H1 (cell line): ENCODE results near the gene PBX3. TPM values are rescaled to one million over a fixed set of nuclear protein-coding genes. Genes with fewer than 3 reads are reported as not detected.

Source experiments
- CTCF ChIA-PET: fragments of 300-600 bp; sonication (Branson Sonifier 250); formaldehyde crosslinking; loops from one replicate; lab custom pipeline; 2021; ENCODE audit not compliant: partially characterized antibody; lab: Charles Lee
- POLR2A ChIA-PET: fragments of 300-600 bp; sonication (Branson Sonifier 250); formaldehyde crosslinking; loops from one replicate; lab custom pipeline; 2021; ENCODE audit warnings: inconsistent platforms; ENCODE audit not compliant: partially characterized antibody; lab: Charles Lee
- DNase-seq, 2 experiments: peaks; one replicate each; pipeline versions ENCODE4 v3.0.0 to v3.0.0-alpha.2; 2010 to 2022; ENCODE audit warnings: low spot score in 2 of 2, low read depth in 1 of 2, mixed read lengths in 1 of 2
- FAIRE-seq: peaks from 2 replicates; lab custom pipeline; 2011; peaks lifted over from hg19 to GRCh38; lab: Jason Lieb, UNC
- H2AFZ ChIP-seq: 2 replicates; pipeline ENCODE4 v1.8.1; 2012; ENCODE audit warnings: low read length, inconsistent platforms
- H2AK5ac ChIP-seq: 2 replicates; pipeline ENCODE4 v1.6.1; 2013; ENCODE audit warnings: low read depth, low read length
- H2BK120ac ChIP-seq: replicated peaks from 2 replicates; pipeline ENCODE3; 2013; ENCODE audit warnings: low read depth, low read length, inconsistent platforms
- H2BK12ac ChIP-seq: 2 replicates; pipeline ENCODE4 v1.6.1; 2013; ENCODE audit warnings: low read depth, low read length
- H2BK15ac ChIP-seq: 2 replicates; pipeline ENCODE4 v1.6.1; 2013; ENCODE audit warnings: low read length
- H2BK20ac ChIP-seq: 2 replicates; pipeline ENCODE4 v1.6.1; 2013; ENCODE audit warnings: low read length
- H2BK5ac ChIP-seq: 2 replicates; pipeline ENCODE4 v1.6.1; 2013; ENCODE audit warnings: low read depth, low read length
- H3K14ac ChIP-seq: 2 replicates; pipeline ENCODE4 v1.6.1; 2013; ENCODE audit warnings: inconsistent platforms; ENCODE audit not compliant: insufficient read length
- H3K18ac ChIP-seq: 2 replicates; pipeline ENCODE4 v1.6.1; 2013; ENCODE audit warnings: low read length; ENCODE audit errors: extremely low read depth
- H3K23ac ChIP-seq: 2 replicates; pipeline ENCODE4 v1.6.1; 2013; ENCODE audit warnings: inconsistent platforms; ENCODE audit not compliant: insufficient read length
- H3K23me2 ChIP-seq: 2 replicates; pipeline ENCODE4 v1.6.1; 2013; ENCODE audit warnings: low read depth, low read length
- H3K27ac ChIP-seq: 2 replicates; pipeline ENCODE4 v1.6.1; 2011; ENCODE audit warnings: low read depth, low read length, inconsistent platforms
- H3K27me3 ChIP-seq, 4 experiments: replicated peaks in 1 of 4; 1 replicate in 1 of 4; 2 replicates in 3 of 4; pipeline versions ENCODE4 v1.6.1 to v1.8.1; 2011 to 2013; ENCODE audit warnings: low read length in 3 of 4, mild to moderate bottlenecking in 3 of 4, inconsistent platforms in 2 of 4, mixed read lengths in 2 of 4, moderate library complexity in 1 of 4; ENCODE audit not compliant: control insufficient read depth in 3 of 4, insufficient read depth in 3 of 4; ENCODE audit errors: extremely low read depth in 1 of 4
- H3K36me3 ChIP-seq, 4 experiments: 2 replicates each; pipeline versions ENCODE4 v1.6.1 to v1.8.1; 2011 to 2013; ENCODE audit warnings: mild to moderate bottlenecking in 4 of 4, low read length in 3 of 4, moderate library complexity in 2 of 4, control low read depth in 1 of 4, inconsistent platforms in 1 of 4; ENCODE audit not compliant: insufficient read depth in 4 of 4, control insufficient read depth in 2 of 4
- H3K4ac ChIP-seq: replicated peaks from 2 replicates; pipeline ENCODE3; 2013; ENCODE audit warnings: low read length, low read depth, mixed read lengths, inconsistent platforms; ENCODE audit not compliant: insufficient read length
- H3K4me1 ChIP-seq, 4 experiments: replicated peaks in 1 of 4; 1 replicate in 1 of 4; 2 replicates in 3 of 4; pipeline versions ENCODE4 v1.6.1 to v1.8.1; 2011 to 2013; ENCODE audit warnings: low read length in 3 of 4, inconsistent platforms in 2 of 4, mixed read lengths in 1 of 4; ENCODE audit not compliant: insufficient read depth in 4 of 4, control insufficient read depth in 3 of 4
- H3K4me2 ChIP-seq, 2 experiments: 2 replicates each; pipeline versions ENCODE4 v1.6.1 to v1.8.1; 2011 to 2013; ENCODE audit warnings: low read depth in 2 of 2, low read length in 2 of 2, control low read depth in 1 of 2, inconsistent platforms in 1 of 2, mild to moderate bottlenecking in 1 of 2; ENCODE audit not compliant: insufficient read depth in 1 of 2
- H3K4me3 ChIP-seq, 4 experiments: fragments of 200-600, 300-600 bp in 1 of 4; sonication (generic), shearing (Covaris generic), sonication (Bioruptor Twin) in 1 of 4; 2 replicates each; pipeline versions ENCODE4 v1.5.1 to v1.8.1; 2011 to 2016; ENCODE audit warnings: low read length in 4 of 4, low read depth in 3 of 4, control low read depth in 2 of 4, inconsistent platforms in 2 of 4, mild to moderate bottlenecking in 2 of 4, mixed read lengths in 1 of 4, moderate library complexity in 1 of 4; ENCODE audit not compliant: insufficient read depth in 2 of 4; ENCODE audit errors: extremely low read depth in 1 of 4
- H3K56ac ChIP-seq: replicated peaks from 2 replicates; pipeline ENCODE3; 2013; ENCODE audit warnings: low read depth, mild to moderate bottlenecking, mixed read lengths, low read length, inconsistent platforms; ENCODE audit not compliant: insufficient read length
- H3K79me1 ChIP-seq: 2 replicates; pipeline ENCODE4 v1.6.1; 2013; ENCODE audit warnings: low read depth, low read length, control low read depth
- H3K79me2 ChIP-seq, 2 experiments: 2 replicates each; pipeline versions ENCODE4 v1.6.1 to v1.8.1; 2012 to 2013; ENCODE audit warnings: low read length in 2 of 2, mild to moderate bottlenecking in 2 of 2, inconsistent platforms in 1 of 2; ENCODE audit not compliant: insufficient read depth in 2 of 2, control insufficient read depth in 1 of 2
- H3K9ac ChIP-seq, 4 experiments: replicated peaks in 1 of 4; 1 replicate in 1 of 4; 2 replicates in 3 of 4; pipeline versions ENCODE4 v1.6.1 to v1.8.1; 2011 to 2013; ENCODE audit warnings: low read depth in 3 of 4, low read length in 3 of 4, control low read depth in 2 of 4, mild to moderate bottlenecking in 2 of 4, moderate library complexity in 2 of 4, inconsistent platforms in 1 of 4; ENCODE audit errors: extremely low read depth in 1 of 4
- H3K9me3 ChIP-seq, 2 experiments: 2 replicates each; pipeline versions ENCODE4 v1.6.1 to v1.8.1; 2012 to 2013; ENCODE audit warnings: mild to moderate bottlenecking in 2 of 2, moderate library complexity in 2 of 2, control low read depth in 1 of 2, inconsistent platforms in 1 of 2, low read depth in 1 of 2, low read length in 1 of 2, mixed read lengths in 1 of 2; ENCODE audit not compliant: insufficient read depth in 2 of 2
- H4K20me1 ChIP-seq, 2 experiments: replicated peaks in 1 of 2; 2 replicates each; pipeline versions ENCODE3 to v1.8.1; 2011 to 2013; ENCODE audit warnings: inconsistent platforms in 2 of 2, low read length in 2 of 2, mild to moderate bottlenecking in 1 of 2; ENCODE audit not compliant: insufficient read depth in 2 of 2, control insufficient read depth in 1 of 2
- H4K5ac ChIP-seq: 2 replicates; pipeline ENCODE4 v1.6.1; 2013; ENCODE audit warnings: low read length, low read depth, mixed read lengths, inconsistent platforms; ENCODE audit not compliant: insufficient read length
- H4K8ac ChIP-seq: 2 replicates; pipeline ENCODE4 v1.8.0; 2013; ENCODE audit warnings: mild to moderate bottlenecking, moderate library complexity, low read length, inconsistent platforms; ENCODE audit not compliant: insufficient read depth; ENCODE audit errors: extremely low read depth
- H4K91ac ChIP-seq: replicated peaks from 2 replicates; pipeline ENCODE3; 2013; ENCODE audit warnings: low read length, mixed read lengths, inconsistent platforms; ENCODE audit not compliant: insufficient read length
- CTBP2 ChIP-seq: IDR thresholded peaks from 2 replicates; pipeline ENCODE4 v1.7.0; 2011; ENCODE audit warnings: borderline replicate concordance, mild to moderate bottlenecking, moderate library complexity, mixed read lengths, low read length; ENCODE audit not compliant: insufficient read depth, insufficient read length
- EP300 ChIP-seq, 2 experiments: IDR thresholded peaks; 1 replicate in 1 of 2; 2 replicates in 1 of 2; pipeline ENCODE4 v1.6.1; 2011 to 2012; ENCODE audit warnings: low read depth in 2 of 2, low read length in 2 of 2, mild to moderate bottlenecking in 2 of 2, borderline replicate concordance in 1 of 2, inconsistent platforms in 1 of 2, moderate library complexity in 1 of 2
- PHF8 ChIP-seq: fragments of 200-600 bp; sonication (generic); conservative IDR thresholded peaks from 2 replicates; pipeline ENCODE4 v1.7.1; 2012; ENCODE audit warnings: low read depth, mild to moderate bottlenecking, inconsistent platforms, low read length, moderate library complexity
- RAD21 ChIP-seq, 2 experiments: IDR thresholded peaks in 1 of 2; conservative IDR thresholded peaks in 1 of 2; 2 replicates each; pipeline ENCODE4 v1.6.1; 2011; ENCODE audit warnings: low read depth in 2 of 2, low read length in 2 of 2, improper control_type of control experiment in 1 of 2, inconsistent platforms in 1 of 2, mild to moderate bottlenecking in 1 of 2, moderate library complexity in 1 of 2
- SIN3A ChIP-seq, 2 experiments: IDR thresholded peaks in 1 of 2; conservative IDR thresholded peaks in 1 of 2; 2 replicates each; pipeline ENCODE4 v1.6.1; 2011 to 2012; ENCODE audit warnings: low read length in 2 of 2, improper control_type of control experiment in 1 of 2, low read depth in 1 of 2, mild to moderate bottlenecking in 1 of 2
- SUZ12 ChIP-seq: fragments of 200-600 bp; sonication (generic); IDR thresholded peaks from 2 replicates; pipeline ENCODE4 v1.6.1; 2012; ENCODE audit warnings: mild to moderate bottlenecking, inconsistent platforms, low read length, moderate library complexity, mixed read lengths
- WGBS, 2 experiments: shearing (Covaris generic) in 1 of 2; methylation state at CpG; one replicate each; pipeline versions ENCODE4 v1.1.6 to v1.1.7; 2013 to 2015; ENCODE audit warnings: low lambda C conversion rate in 2 of 2, mixed read lengths in 2 of 2, inconsistent platforms in 1 of 2, low coverage in 1 of 2, missing lambda C conversion rate in 1 of 2; ENCODE audit not compliant: insufficient replicate concordance in 2 of 2, insufficient coverage in 1 of 2, insufficient read length in 1 of 2; ENCODE audit errors: extremely low coverage in 1 of 2, missing lambda C conversion rate in 1 of 2; 5-methylcytosine and 5-hydroxymethylcytosine counted together
- polyA plus RNA-seq, 7 experiments: library from polyadenylated mRNA; depleted of rRNA in 3 of 7; stranded (reverse) in 5 of 7; unstranded in 2 of 7; fragments of >200 nt in 5 of 7; fragments of 200-250 nt in 2 of 7; gene quantifications; 1 replicate in 5 of 7; 2 replicates in 1 of 7; 4 replicates in 1 of 7; pipeline versions ENCODE4 v1.2.1 to v1.2.3, GENCODE V29; 2011 to 2013; ENCODE audit warnings: missing spikeins in 2 of 7, mixed read lengths in 2 of 7
- total RNA-seq: library from RNA; stranded (reverse); fragmentation: NEBNext Ultra II Directional; extraction: Animal tissue kit (Norgen Biotek cat#: 25700); gene quantifications from 2 replicates; pipeline ENCODE4 v1.2.1, GENCODE V29; 2021
- TF ChIP-seq, protein P1 (sequence below), 3 experiments: IDR thresholded peaks; 1 replicate in 2 of 3; 2 replicates in 1 of 3; pipeline versions ENCODE4 v1.5.1 to v1.6.1; 2011; ENCODE audit warnings: low read length in 3 of 3, mild to moderate bottlenecking in 3 of 3, inconsistent platforms in 2 of 3, low read depth in 1 of 3, moderate library complexity in 1 of 3; ENCODE audit not compliant: insufficient read depth in 1 of 3; ENCODE audit errors: control extremely low read depth in 1 of 3

The PBX3 gene
- total and polyA plus RNA-seq, 2 of the 8 experiments (the other 6 are each of a cell fraction or from before 2014, with no cell fraction given), result 22.7 to 44.3 TPM

DNA sequence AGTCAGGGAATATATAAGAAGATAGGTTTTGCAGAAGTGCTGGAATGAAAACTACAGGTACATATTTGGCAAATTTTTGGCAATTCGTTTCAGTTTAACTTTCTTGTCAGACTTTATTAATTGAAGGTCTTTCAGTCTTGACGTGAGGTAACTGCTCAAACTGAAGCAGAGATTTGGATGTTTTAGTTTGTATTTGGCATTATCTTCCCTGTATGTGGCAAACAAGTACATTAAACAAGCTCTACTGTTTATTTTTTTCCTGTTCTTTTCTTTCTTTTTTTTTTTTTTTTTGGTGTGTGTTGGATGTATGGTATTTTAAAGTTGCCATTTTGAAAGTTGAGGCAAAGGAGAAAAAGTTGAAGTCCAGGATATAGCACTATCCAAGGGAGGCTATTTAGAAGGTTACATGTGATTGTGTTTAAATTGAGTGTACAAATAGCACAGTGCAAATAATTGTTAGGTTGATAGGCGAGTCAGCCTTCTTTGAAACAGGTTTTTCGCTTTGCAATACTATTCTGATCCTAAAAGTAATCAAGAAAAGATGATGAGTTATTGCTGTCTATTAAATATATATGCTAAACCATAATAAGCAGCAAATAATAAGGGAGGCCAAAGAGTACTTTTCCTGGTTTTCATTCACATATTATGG lies 2.2 kb downstream of the PBX3 start:
- POLR2A ChIA-PET, result interaction anchor here (1.7 to 2.1 kb wide), 2 partner anchors 10 to 14 kb away, joined by 5 to 7 read pairs; no protein-coding TSS in a partner anchor
- DNase-seq, result no peak
- CTCF ChIA-PET, result interaction anchor here (0.8 kb wide), 1 partner anchor 342 kb away, joined by 4 read pairs; no protein-coding TSS in a partner anchor
- TF ChIP-seq CTBP2, result no peak
- no peak for TF ChIP-seq EP300 (IDR thresholded peaks at IDR 0.05; ENCODE audit: borderline replicate concordance in 1 of 2, low read depth in 2 of 2, low read length in 2 of 2)
- TF ChIP-seq PHF8, result no peak
- TF ChIP-seq RAD21 (IDR thresholded peaks at IDR 0.05 in 1 of 2, conservative IDR thresholded peaks at IDR 0.05 in 1 of 2; ENCODE audit: low read depth in 2 of 2, low read length in 2 of 2), result no peak
- no peak for TF ChIP-seq SUZ12
- TF ChIP-seq, protein P1, sequence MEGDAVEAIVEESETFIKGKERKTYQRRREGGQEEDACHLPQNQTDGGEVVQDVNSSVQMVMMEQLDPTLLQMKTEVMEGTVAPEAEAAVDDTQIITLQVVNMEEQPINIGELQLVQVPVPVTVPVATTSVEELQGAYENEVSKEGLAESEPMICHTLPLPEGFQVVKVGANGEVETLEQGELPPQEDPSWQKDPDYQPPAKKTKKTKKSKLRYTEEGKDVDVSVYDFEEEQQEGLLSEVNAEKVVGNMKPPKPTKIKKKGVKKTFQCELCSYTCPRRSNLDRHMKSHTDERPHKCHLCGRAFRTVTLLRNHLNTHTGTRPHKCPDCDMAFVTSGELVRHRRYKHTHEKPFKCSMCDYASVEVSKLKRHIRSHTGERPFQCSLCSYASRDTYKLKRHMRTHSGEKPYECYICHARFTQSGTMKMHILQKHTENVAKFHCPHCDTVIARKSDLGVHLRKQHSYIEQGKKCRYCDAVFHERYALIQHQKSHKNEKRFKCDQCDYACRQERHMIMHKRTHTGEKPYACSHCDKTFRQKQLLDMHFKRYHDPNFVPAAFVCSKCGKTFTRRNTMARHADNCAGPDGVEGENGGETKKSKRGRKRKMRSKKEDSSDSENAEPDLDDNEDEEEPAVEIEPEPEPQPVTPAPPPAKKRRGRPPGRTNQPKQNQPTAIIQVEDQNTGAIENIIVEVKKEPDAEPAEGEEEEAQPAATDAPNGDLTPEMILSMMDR (IDR thresholded peaks at IDR 0.05; ENCODE audit: control extremely low read depth in 1 of 3, insufficient read depth in 1 of 3, low read depth in 1 of 3, low read length in 3 of 3), result no peak
- TF ChIP-seq SIN3A (conservative IDR thresholded peaks at IDR 0.05 in 1 of 2, IDR thresholded peaks at IDR 0.05 in 1 of 2; ENCODE audit: low read depth in 1 of 2, low read length in 2 of 2), result no peak

More for the DNA sequence above, 2.2 kb downstream of the PBX3 start:
- no peak overlapping the region for H2BK5ac ChIP-seq
- H3K79me2 ChIP-seq, result peaks cover 0 to 62% of the 10 kb centered on the region in 2 experiments; a peak in 2 of 4 replicates
- 63% methylated on average over 4 of the region's 4 CpGs; no CpG with 5 or more reads in 1 of the 2 experiments for whole genome bisulfite sequencing, 2 experiments
- H3K9ac ChIP-seq, result no peak overlapping the region
- peaks cover 0 to 38% (median 1%) of the 10 kb centered on the region in 4 experiments; a peak in 1 of 8 replicates for H3K36me3 ChIP-seq
- no peak for FAIRE-seq
- H3K14ac ChIP-seq, result no peak overlapping the region
- H3K4me1 ChIP-seq, result peaks cover 4 to 26% (median 10%) of the 10 kb centered on the region in 4 experiments; a peak in 4 of 7 replicates
- peak overlapping the region; percentile 88 to 92 for H3K4me2 ChIP-seq
- H3K79me1 ChIP-seq, result no peaks in the 10 kb centered on the region
- H3K27ac ChIP-seq, result no peak overlapping the region
- no peak overlapping the region for H2BK20ac ChIP-seq
- H3K4me3 ChIP-seq, result peak overlapping the region; percentile 82 to 99 (median 86)
- no peak overlapping the region for H2BK12ac ChIP-seq
- no peak overlapping the region for H3K23ac ChIP-seq
- no peak overlapping the region for H4K8ac ChIP-seq
- H2AK5ac ChIP-seq, result no peak overlapping the region
- peaks cover 15% of the 10 kb centered on the region for H3K23me2 ChIP-seq
- H3K18ac ChIP-seq, result no peak overlapping the region
- no peaks in the 10 kb centered on the region for H3K27me3 ChIP-seq
- H2BK15ac ChIP-seq, result no peak overlapping the region
- no peak overlapping the region for H3K4ac ChIP-seq
- no peak overlapping the region for H3K56ac ChIP-seq
- H3K9me3 ChIP-seq, result no peaks in the 10 kb centered on the region
- no peak overlapping the region for H4K5ac ChIP-seq
- no peak overlapping the region for H2BK120ac ChIP-seq
- no peak overlapping the region for H2AFZ ChIP-seq
- H4K20me1 ChIP-seq, result no peaks in the 10 kb centered on the region
- no peak overlapping the region for H4K91ac ChIP-seq
